Aorta (tissue), 5 donors: Measurements from ENCODE around the gene ATAD3B. TPM values are rescaled to one million over a fixed set of nuclear protein-coding genes. Genes with fewer than 3 reads are reported as not detected.
"Not testable (repeated sequence)": the region's sequence is repeated elsewhere in the genome, so short reads cannot be mapped to it uniquely, and the experiment has no call there.

Experiments
- ATAC-seq: fragments of 200-7000 bp; cut with Tn5 transposase; one replicate; pipeline ENCODE4 v1.9.1; 2022; ENCODE audit warnings: moderate library complexity; ENCODE audit not compliant: low FRiP score
- DNase-seq, 2 donors: peaks; one replicate each; pipeline ENCODE4 v3.0.0-alpha.2; 2020
- H3K27ac ChIP-seq, 2 donors: one replicate each; pipeline ENCODE4 v1.5.1; 2013; ENCODE audit warnings: low read length in 2 of 2, mild to moderate bottlenecking in 2 of 2, moderate library complexity in 2 of 2, control low read depth in 1 of 2, inconsistent platforms in 1 of 2, low read depth in 1 of 2
- H3K27me3 ChIP-seq, 2 donors: one replicate each; pipeline ENCODE4 v1.6.1; 2013; ENCODE audit warnings: control low read depth in 1 of 2, low read length in 1 of 2, mild to moderate bottlenecking in 1 of 2, moderate library complexity in 1 of 2; ENCODE audit not compliant: insufficient read depth in 2 of 2, control insufficient read depth in 1 of 2
- H3K36me3 ChIP-seq, 2 donors: one replicate each; pipeline ENCODE4 v1.6.1; 2013; ENCODE audit warnings: control low read depth in 1 of 2, low read length in 1 of 2, mild to moderate bottlenecking in 1 of 2; ENCODE audit not compliant: insufficient read depth in 2 of 2, control insufficient read depth in 1 of 2
- H3K4me1 ChIP-seq, 2 donors: one replicate each; pipeline ENCODE4 v1.6.1; 2013; ENCODE audit warnings: low read length in 2 of 2, control low read depth in 1 of 2, mild to moderate bottlenecking in 1 of 2, moderate library complexity in 1 of 2; ENCODE audit not compliant: insufficient read depth in 2 of 2, control insufficient read depth in 1 of 2
- H3K4me3 ChIP-seq, 2 donors: one replicate each; pipeline ENCODE4 v1.5.1; 2013; ENCODE audit warnings: low read length in 2 of 2, control low read depth in 1 of 2, mild to moderate bottlenecking in 1 of 2
- H3K9me3 ChIP-seq: one replicate; pipeline ENCODE4 v1.6.1; 2013; ENCODE audit warnings: mild to moderate bottlenecking, low read length; ENCODE audit not compliant: control insufficient read depth
- WGBS, 2 donors: extraction: QIAGEN DNeasy Blood & Tissue Kit; methylation state at CpG; one replicate each; pipeline ENCODE4 v1.1.7; 2013; 5-methylcytosine and 5-hydroxymethylcytosine counted together
- intact Hi-C, 2 donors: fragments of 100-400 bp; cut with DNase I; formaldehyde crosslinking; loops; one replicate each; pipeline versions ENCODE4 v1.14.2 to v1.15.0; 2022
- polyA plus RNA-seq, 2 donors: library from polyadenylated mRNA; stranded (reverse); fragments of 200-250 nt; gene quantifications; one replicate each; pipeline ENCODE4 v1.2.3, GENCODE V29; 2013
- total RNA-seq, 2 donors: library from RNA; stranded (reverse); fragmentation: NEBNext Ultra II Directional; extraction: Animal tissue kit (Norgen Biotek cat#: 25700); gene quantifications; one replicate each; pipeline ENCODE4 v1.2.1, GENCODE V29; 2021
- donor health status: healthy with polysubstance abuse.
- donor health status: Bipolar disorder and iron deficiency.
- donor health status: DM: no; HTN: no; CAD: no.
- donor health status: DM: no; HTN: no; CAD: no.
- donor health status: DM: yes; HTN: yes; CAD: no.

The ATAD3B gene
- total and polyA plus RNA-seq, 4 donors: 6.1 to 44.8 (median 14.8) TPM

DNA sequence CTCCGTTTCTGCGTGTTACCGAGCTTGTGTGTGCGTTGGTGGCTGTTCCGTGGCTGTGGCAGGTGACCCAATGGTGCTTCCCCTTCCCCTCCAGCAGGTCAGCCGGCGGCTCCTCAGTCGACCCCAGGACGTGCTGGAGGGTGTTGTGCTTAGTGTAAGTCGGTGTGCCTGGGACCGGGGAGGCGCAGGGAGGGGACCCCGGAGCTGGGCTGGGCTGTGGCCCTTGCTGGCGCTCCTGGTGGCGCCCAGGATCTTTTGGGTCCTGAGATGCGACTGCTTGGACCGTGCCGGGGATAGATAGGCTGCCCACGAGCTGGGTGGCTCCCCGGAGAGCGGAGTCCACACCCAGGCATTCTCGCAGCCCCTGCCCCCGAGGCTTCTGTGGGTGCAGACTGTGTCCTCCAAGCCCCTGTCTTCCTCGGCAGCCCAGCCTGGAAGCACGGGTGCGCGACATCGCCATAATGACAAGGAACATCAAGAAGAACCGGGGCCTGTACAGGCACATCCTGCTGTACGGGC, 16.1 kb upstream of the ATAD3B start:
- Histone ChIP-seq H3K27me3 (no peaks in the 10 kb centered on the region), H3K4me3 (no peak overlapping the region), H3K27ac (no peak overlapping the region), H3K4me1 (no peaks in the 10 kb centered on the region), H3K9me3 (no peaks in the 10 kb centered on the region), H3K36me3 (no peaks in the 10 kb centered on the region)
- WGBS, 2 donors: 86 to 94% methylated on average over 26 to 30 of the region's 30 CpGs
- intact Hi-C loops: no loop called here
- DNase-seq (no peak), ATAC-seq (no peak)

DNA sequence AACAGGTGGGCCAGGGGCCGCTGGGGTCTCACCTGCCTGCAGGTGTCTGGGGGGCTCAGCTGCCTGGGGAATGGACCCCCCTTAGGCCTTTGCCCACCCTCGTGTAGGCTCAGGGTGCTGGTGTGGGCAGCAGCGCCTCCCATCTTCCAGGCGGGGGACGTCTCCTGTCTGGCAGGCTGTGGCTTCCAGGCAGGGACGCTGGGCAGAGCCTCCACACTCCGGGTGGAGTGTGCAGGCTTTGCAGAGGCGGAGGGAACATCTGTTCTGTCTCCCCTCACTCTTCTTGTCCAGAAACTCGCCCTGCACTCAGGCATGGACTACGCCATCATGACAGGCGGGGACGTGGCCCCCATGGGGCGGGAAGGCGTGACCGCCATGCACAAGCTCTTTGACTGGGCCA, 15.6 kb upstream of the ATAD3B start:
- H3K4me1 ChIP-seq, H3K36me3 ChIP-seq, ATAC-seq, H3K9me3 ChIP-seq, H3K4me3 ChIP-seq, H3K27ac ChIP-seq, H3K27me3 ChIP-seq, intact Hi-C loops, DNase-seq: not testable (repeated sequence)
- 63 to 100% methylated on average over 1 to 4 of the region's 15 CpGs for WGBS, 2 donors

DNA sequence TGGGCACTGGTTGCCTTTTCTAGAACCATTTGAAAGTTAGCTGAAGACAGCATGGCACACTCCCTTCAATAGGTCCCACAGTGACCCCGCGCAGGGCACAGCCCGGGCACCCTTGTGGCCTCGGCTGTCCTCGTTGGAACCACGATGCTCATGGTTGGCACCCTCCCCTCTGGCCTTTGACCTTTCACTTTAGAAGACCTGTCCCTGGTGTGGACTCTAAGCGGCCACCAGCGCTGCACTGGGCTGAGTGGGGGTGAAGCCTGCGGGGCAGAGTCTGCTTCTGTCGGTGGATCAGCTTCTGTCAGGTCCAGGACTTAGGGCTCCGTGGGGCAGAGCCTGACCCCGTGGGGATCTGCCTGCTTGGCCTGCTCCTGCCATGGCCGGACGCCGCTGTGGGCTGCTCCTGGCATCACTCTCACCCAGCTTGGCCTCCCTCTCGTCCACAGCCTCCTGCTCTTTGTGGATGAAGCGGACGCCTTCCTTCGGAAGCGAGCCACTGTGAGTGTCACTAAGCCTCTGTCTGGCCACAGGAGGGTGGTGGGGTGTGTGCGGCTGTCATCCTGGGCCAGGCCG, 14.8 kb upstream of the ATAD3B start:
- H3K36me3 ChIP-seq, H3K9me3 ChIP-seq, H3K27ac ChIP-seq, intact Hi-C loops, ATAC-seq, H3K27me3 ChIP-seq, DNase-seq, H3K4me3 ChIP-seq, H3K4me1 ChIP-seq: not testable (repeated sequence)
- 86% methylated on average over 17 to 19 of the region's 22 CpGs for WGBS, 2 donors

DNA sequence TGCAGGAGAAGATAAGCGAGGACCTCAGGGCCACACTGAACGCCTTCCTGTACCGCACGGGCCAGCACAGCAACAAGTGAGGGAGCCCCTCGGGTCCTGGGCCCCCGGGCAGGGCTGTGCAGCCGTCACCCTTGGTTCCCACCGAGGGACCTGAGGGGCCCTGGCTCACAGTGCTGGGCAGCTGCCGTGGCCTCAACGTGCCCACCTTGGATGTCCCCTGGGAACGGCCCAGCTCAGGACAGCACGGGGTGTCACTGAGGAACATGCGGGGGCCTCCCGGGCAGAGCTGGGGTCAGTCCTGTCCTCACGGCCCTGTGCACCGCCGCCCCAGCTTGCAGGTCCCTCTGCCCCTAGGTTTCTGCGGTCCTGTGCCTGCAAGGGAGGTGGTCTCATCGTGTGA, 12.4 kb upstream of the ATAD3B start:
- H3K36me3 ChIP-seq, H3K9me3 ChIP-seq, H3K27me3 ChIP-seq, ATAC-seq, intact Hi-C loops, H3K27ac ChIP-seq, DNase-seq, H3K4me1 ChIP-seq, H3K4me3 ChIP-seq: not testable (repeated sequence)
- 90% methylated on average over 9 to 17 of the region's 19 CpGs for WGBS, 2 donors

DNA sequence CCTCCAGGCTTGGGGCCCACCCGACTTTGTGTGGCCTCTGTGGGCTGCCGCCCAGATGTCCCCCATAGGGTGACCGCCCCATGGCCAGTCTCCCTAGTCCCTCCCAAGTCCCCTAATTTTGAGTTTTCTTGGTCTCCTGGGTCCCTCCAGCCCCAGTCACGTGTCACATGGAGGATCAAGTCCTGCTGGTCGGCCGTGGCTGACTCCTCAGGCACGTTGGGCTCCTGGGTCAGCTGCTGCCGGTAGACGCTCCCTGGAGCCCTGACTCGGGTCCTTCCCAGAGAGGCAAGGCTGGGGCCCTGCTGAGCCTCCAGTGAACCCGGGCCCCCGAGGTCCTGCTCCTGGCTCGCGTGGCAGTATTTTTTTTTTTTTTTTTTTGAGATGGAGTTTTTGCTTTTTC, 11.9 kb upstream of the ATAD3B start:
- H3K9me3 ChIP-seq, H3K4me3 ChIP-seq, H3K4me1 ChIP-seq, H3K27ac ChIP-seq, intact Hi-C loops, ATAC-seq, DNase-seq, H3K27me3 ChIP-seq, H3K36me3 ChIP-seq: not testable (repeated sequence)
- 87 to 92% methylated on average over 12 to 14 of the region's 14 CpGs for WGBS, 2 donors

DNA sequence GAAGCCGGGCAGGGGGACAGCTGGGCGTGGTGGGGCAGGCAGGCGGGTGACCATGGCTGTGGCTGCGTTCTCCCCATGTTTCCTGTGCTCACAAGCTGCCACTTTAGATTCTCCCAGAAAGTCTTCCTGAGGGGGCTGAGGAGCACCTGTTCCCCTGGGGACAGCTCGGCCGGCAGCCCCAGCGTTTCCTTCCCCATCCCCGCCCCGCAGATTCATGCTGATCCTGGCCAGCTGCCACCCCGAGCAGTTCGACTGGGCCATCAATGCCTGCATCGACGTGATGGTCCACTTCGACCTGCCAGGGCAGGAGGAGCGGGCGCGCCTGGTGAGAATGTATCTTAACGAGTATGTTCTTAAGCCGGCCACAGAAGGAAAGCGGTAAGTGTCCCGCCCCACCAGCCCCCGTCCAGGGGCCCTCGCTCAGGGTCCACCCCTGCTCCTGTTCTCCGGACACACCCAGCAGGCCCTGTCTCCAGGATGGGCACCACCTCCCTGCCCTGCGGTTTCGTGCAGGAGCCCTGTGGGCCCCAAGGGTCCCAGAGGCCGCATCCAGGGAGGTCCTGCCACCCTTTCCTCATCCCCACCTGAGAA, 10.9 kb upstream of the ATAD3B start:
- no peaks in the 10 kb centered on the region for H3K4me1 ChIP-seq
- H3K27me3 ChIP-seq: no peaks in the 10 kb centered on the region
- WGBS, 2 donors: 85 to 86% methylated on average over 27 of the region's 27 CpGs
- H3K27ac ChIP-seq: no peak overlapping the region
- H3K4me3 ChIP-seq: no peak overlapping the region
- no peaks in the 10 kb centered on the region for H3K9me3 ChIP-seq
- ATAC-seq: no peak
- H3K36me3 ChIP-seq: no peaks in the 10 kb centered on the region
- no peak for DNase-seq
- intact Hi-C loops: no loop called here

DNA sequence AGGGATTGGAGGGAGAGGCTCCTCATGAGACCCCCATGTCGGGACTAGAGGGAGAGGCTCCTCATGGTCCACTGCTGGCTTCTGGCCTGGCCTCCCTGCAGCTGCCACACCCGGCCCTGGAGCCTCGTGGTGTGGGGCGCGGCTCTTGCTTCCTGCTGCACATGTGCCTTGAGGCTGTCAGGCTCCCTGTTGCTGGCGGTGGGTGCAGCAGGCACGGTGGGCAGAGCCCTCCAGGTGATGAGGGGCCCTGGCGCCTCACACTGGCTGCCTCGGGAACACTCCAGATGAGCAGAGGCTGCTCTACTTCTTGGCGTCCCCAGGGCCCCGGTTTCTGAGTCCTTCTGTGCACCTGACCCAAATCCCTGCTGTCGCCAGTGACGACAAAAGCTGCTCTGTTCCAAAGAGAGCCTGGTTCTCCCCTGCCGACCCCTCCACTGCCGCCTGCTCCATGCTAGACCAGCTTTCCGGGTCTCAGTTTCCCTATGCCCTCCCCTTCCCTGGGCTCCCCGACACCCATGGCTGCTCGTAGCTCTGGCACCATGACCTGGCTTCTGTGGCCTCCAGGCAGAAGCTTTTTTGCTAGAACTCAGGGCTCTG, 9.7 kb upstream of the ATAD3B start:
- ATAC-seq: no peak
- intact Hi-C loops: no loop called here
- Histone ChIP-seq H3K27me3 (no peaks in the 10 kb centered on the region), H3K36me3 (no peaks in the 10 kb centered on the region), H3K4me1 (no peaks in the 10 kb centered on the region), H3K27ac (no peak overlapping the region), H3K4me3 (no peak overlapping the region), H3K9me3 (no peaks in the 10 kb centered on the region)
- no peak for DNase-seq
- 64 to 73% methylated on average over 17 to 18 of the region's 18 CpGs for WGBS, 2 donors

DNA sequence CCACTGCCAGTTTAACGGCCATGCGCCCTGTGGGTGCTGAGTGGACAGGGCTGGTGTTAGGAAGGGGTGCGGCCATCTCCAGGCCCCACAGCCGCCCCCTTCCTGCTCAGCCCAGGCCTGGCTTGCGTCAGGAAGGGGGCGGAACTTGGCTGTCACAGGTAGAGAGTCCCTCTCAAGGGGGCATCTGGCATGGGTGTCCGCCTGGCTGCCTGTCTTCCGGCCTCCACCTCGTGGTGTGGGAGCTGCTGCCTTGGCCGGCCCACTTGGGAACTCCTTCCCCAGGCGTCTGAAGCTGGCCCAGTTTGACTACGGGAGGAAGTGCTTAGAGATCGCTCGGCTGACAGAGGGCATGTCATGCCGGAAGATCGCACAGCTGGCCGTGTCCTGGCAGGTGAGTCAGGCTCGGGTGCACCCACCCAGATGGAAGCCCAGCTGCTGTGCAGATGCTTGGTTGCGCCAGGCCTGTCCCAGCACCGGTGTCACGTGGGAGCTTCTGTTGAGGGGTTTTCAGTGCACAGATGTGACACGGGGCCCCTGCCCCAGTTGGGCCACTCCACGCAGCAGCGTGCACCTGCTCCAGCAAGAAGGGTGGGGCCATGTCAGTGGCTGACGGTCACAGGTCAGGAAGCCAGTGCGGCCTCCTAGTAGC, 9.1 kb upstream of the ATAD3B start:
- no peaks in the 10 kb centered on the region for H3K36me3 ChIP-seq
- DNase-seq (no peak), ATAC-seq (no peak)
- 56 to 63% methylated on average over 26 of the region's 26 CpGs for WGBS, 2 donors
- intact Hi-C loops: no loop called here
- H3K4me3 ChIP-seq: no peak overlapping the region
- no peaks in the 10 kb centered on the region for H3K9me3 ChIP-seq
- no peaks in the 10 kb centered on the region for H3K27me3 ChIP-seq
- no peaks in the 10 kb centered on the region for H3K4me1 ChIP-seq
- H3K27ac ChIP-seq: no peak overlapping the region
